Breast epithelium (tissue), 3 donors: ENCODE data around the gene SCYGR3.
"Not testable (repeated sequence)": the region's sequence is repeated elsewhere in the genome, so short reads cannot be mapped to it uniquely, and the experiment has no call there.

Experiments
- CTCF ChIP-seq, 3 donors: fragments of 450-650 bp; IDR thresholded peaks; one replicate each; pipeline ENCODE4 v1.5.1; 2016 to 2017; ENCODE audit warnings: antibody characterized with exemption in 3 of 3, mild to moderate bottlenecking in 3 of 3, moderate library complexity in 3 of 3
- POLR2A ChIP-seq: fragments of 450-650 bp; IDR thresholded peaks from one replicate; pipeline ENCODE4 v1.6.1; 2016; ENCODE audit warnings: antibody characterized with exemption, mild to moderate bottlenecking, moderate library complexity

- TF ChIP-seq CTCF (IDR thresholded peaks at IDR 0.05); POLR2A: not testable (repeated sequence)
These were observed 15.7 kb downstream of the SCYGR3 start, which contains the start of gene SCYGR2 for GRCh38 chr2:227598835-227599503.
